NCI-H345 treated with DMSO at 0.1 percent for 48 hours (cell line): ENCODE data around the gene HMSD.
"Not testable (repeated sequence)": the region's sequence is repeated elsewhere in the genome, so short reads cannot be mapped to it uniquely, and the experiment has no call there.

Experiments
- DNase-seq: peaks from one replicate; lab custom pipeline; 2025; ENCODE audit not compliant: unreplicated experiment; lab: John Stamatoyannopoulos, UW

The HMSD gene

GRCh38 chr18:63949068-63949737 is at the start of gene HMSD:
Gene HMSD, plus strand, starts transcription at chr18:63949301. Its CDS starts 4,155 bp downstream, at chr18:63953456.
- peak; percentile 72 for DNase-seq

- no peak for DNase-seq
Measured at GRCh38 chr18:63903851-63904570, 45.1 kb upstream of the HMSD start.

DNA sequence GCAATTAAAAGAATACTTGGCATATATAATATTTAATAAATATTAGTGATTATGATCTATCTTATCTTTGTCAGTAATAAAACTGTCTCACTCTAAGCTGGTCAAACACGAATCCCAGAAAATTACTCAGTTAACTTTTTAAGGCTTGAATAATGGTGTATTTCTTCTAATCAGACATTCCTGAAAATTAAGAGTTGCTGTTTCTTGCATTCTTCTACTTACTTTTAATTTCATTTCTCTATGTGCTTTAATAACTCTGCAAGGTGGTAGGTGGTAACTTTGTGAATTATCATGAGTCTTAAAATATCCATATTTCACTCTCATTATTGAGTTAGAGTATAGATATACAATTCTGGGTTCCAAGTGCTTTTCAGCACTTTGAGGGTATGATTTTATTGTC is 44.4 kb upstream of the HMSD start:
- no peak for DNase-seq

DNA sequence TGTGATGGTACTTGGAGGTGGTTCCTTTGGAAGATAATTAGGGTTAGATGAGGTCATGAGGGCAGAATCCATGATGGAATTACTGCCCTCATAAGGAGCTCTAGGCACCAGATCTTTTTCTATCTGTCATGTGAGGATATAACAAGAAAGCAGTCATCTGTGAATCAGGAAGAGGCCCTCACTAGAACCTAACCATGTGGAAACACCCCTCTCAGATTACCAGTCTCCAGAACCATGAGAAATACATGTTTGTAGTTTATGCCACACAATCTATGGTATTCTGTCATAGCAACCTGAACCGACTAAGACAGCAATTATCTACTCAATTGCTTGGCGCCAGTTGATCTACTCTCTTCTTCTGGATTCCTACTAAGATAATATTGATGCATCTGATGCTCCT is 43.7 kb upstream of the HMSD start:
- no peak for DNase-seq

GRCh38 chr18:63906056-63906455 is 43.0 kb upstream of the HMSD start:
- no peak for DNase-seq

GRCh38 chr18:63907664-63908063 is 41.4 kb upstream of the HMSD start, which contains the start of gene SERPINB10:
Gene SERPINB10, plus strand, starts transcription at chr18:63907958. Its CDS starts 7,553 bp downstream, at chr18:63915511.
- no peak for DNase-seq

GRCh38 chr18:63908858-63909257 is 40.2 kb upstream of the HMSD start:
- DNase-seq, result no peak

GRCh38 chr18:63909870-63910269 is 39.2 kb upstream of the HMSD start:
- DNase-seq, result no peak

DNA sequence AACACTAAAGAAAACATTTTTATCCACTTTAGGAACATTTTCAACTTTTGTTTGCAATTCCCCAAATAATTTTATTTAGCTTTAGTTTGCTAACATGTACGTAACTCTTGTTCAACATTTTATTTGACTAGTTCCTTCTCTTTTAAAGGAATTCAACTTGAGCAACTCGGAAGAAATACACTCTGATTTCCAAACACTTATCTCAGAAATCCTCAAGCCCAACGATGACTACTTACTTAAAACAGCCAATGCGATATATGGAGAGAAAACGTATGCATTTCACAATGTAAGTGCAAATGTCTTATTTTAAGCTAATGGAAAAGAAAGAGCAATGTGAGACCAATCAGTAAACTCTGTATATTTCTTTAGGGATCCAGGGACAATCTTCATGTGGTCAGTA is 31.3 kb upstream of the HMSD start:
- no peak for DNase-seq

DNA sequence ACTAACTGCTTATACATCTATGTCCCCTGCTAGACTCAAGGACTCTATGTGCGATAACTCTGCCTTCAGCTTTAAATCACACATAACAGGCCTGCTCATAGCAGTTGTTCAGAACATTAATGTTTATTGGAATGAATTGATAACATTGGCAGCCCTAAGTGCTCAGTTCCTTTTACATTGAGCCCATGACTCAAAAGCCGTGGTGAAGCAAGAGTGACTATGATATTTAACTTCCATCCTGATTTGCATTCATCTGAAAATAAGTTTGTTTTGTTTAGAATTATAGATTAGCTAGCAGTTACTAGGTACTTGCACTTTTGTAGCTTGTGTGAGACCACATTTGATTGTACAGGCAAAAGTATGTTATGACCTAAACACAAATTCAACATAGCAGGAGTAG is 27.1 kb upstream of the HMSD start:
- no peak for DNase-seq

- DNase-seq, result no peak
Measured at GRCh38 chr18:63924551-63924950, 24.6 kb upstream of the HMSD start.

GRCh38 chr18:63928331-63928730 is 20.8 kb upstream of the HMSD start:
- DNase-seq, result no peak

DNA sequence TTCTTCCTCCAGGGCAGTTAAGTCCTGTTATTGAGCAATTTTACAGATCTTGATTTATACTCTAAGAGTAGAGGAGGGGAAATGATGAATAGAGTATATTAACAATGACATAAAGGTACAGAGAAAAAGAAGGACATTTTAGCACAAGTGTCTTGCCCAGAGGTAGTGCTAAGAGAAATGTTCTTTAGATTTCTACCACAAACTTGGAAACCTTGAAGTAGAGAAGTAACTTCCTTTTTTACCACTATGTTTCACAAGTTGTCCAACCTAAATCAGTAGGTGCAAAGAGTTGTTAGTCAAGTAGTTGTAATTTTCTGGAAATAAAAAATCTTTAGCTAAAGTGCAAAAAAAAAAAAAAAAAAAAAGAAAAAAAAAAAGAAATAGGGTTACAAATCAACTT is 19.7 kb upstream of the HMSD start:
- not testable (repeated sequence) for DNase-seq

DNA sequence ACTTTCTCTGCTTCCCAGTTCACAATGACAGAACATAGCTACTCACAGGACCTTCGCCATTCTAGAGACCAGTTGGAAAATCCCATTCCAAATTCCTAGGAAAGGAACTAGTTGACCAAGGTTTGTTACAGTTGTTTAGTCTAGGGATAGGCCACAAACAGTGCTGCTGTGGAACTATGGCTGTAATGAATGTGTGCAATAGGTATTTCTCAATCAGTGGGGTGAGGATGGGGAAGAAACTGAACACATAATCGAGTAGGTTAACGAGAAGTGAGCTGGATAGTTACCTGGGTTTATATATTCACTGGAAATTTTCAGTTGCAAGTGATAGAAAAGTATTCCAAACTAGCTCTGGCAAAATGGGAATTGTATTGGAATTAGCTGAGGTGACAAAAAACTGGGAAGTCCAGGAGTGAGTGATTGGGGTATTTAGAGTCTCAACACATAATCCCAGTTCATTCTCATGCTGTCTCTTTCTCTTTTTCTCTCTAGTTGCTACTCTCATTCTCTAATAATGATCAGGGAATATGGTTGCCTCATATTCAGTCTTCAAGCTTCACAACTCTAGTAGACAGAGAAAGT is 18.2 kb upstream of the HMSD start:
- DNase-seq, result no peak

DNA sequence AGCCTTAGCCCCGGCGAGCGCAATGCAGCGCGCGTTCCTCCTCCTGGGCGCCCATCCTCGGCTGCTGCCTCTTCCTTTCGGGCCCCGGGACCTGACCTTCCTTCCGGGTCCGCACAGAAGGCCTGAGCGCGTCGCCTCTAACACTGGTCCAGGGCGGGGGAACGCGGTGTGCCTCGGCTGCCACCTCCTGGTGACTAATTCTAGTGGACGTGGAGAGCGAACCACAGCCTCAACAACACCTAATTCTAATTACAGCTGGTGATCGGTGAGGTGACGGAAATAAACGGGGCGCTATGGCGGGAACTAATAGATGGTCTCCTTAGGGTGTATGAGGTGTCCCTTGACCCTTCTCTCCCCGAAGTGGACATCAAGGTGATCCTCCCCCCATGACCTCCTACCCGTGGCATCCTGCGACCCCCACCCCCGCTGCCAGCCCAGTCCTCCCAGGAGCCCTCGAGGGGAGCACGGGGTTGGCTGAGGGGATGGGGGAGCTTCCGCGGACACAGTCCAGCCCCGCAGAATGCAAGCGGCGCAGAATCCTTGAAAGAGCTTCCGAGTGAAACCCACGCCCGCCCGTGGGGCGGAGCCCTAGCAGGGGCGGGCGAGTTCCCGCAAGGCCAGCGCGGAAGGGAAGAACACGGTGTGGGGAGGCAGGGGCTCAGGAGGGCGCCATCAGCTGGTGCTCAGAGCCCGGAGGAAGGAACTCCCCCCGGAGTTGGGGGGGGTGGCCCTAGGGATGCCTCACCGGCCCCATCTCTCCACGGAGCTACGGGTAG is 12.8 kb upstream of the HMSD start:
- peak; percentile 46 for DNase-seq

- no peak for DNase-seq
Measured at GRCh38 chr18:63936932-63937393, 12.1 kb upstream of the HMSD start.

DNA sequence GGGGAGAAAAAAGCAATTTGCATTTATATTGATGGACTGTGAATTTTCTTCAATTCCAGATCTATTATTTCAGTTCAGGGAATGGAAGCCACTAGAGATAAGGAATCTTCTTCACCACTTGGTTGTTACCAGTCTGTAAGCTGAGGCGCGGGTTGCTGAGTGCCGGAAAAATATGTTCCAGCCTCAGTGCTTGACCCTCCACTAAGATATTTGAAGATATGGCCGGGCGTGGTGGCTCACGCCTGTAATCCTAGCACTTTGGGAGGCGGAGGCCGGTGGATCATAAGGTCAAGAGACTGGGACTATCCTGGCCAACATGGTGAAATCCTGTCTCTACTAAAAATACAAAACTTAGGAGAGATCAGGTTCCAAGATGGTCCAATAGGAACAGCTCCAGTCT is 9.1 kb upstream of the HMSD start:
- DNase-seq, result no peak

DNA sequence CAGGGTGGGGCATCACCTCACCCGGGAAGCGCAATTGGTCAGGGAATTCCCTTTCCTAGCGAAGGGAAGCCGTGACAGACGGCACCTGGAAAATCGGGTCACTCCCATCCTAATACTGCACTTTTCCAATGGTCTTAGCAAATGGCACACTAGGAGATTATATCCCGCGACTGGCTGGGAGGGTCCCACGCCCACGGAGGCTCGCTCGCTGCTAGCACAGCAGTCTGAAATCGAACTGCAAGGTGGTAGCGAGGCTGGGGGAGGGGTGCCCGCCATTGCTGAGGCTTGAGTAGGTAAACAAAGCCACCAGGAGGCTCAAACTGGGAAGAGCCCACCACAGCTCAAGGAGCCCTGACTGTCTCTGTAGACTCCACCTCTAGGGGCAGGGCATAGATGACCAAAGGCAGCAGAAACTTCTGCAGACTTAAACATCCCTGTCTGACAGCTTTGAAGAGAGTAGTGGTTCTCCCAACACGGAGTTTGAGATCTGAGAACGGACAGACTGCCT is 8.5 kb upstream of the HMSD start:
- not testable (repeated sequence) for DNase-seq

GRCh38 chr18:63947051-63947790 is 1.9 kb upstream of the HMSD start:
- DNase-seq, result no peak

- DNase-seq, result no peak
Measured at GRCh38 chr18:63951302-63951705, 2.2 kb downstream of the HMSD start.
